Memory B cell (primary cell): ENCODE data around the gene UBE2QL1.

ENCODE experiments used
- ATAC-seq: fragments of 150-1000 bp; cut with Tn5 transposase; 2 replicates; pipeline ENCODE4 v1.10.0; 2021; ENCODE audit warnings: low read depth, mild to moderate bottlenecking, moderate library complexity
- DNase-seq, 2 donors: peaks; one replicate each; pipeline ENCODE4 v3.0.0; 2022; ENCODE audit warnings: low spot score in 2 of 2
- H3K27ac Mint-ChIP-seq: one replicate; pipeline ENCODE4 v1.8.0; 2022; ENCODE audit warnings: mild to moderate bottlenecking, moderate library complexity, mixed read lengths
- H3K27me3 Mint-ChIP-seq: one replicate; pipeline ENCODE4 v1.8.0; 2022; ENCODE audit warnings: mixed read lengths
- H3K36me3 Mint-ChIP-seq: one replicate; pipeline ENCODE4 v1.8.0; 2022; ENCODE audit warnings: mild to moderate bottlenecking, mixed read lengths
- H3K4me1 Mint-ChIP-seq: one replicate; pipeline ENCODE4 v1.8.0; 2022; ENCODE audit warnings: mixed read lengths
- H3K4me3 Mint-ChIP-seq: one replicate; pipeline ENCODE4 v1.8.0; 2022; ENCODE audit warnings: mild to moderate bottlenecking, moderate library complexity, mixed read lengths
- H3K9me3 Mint-ChIP-seq: one replicate; pipeline ENCODE4 v1.8.0; 2022; ENCODE audit warnings: mixed read lengths

The UBE2QL1 gene

DNA sequence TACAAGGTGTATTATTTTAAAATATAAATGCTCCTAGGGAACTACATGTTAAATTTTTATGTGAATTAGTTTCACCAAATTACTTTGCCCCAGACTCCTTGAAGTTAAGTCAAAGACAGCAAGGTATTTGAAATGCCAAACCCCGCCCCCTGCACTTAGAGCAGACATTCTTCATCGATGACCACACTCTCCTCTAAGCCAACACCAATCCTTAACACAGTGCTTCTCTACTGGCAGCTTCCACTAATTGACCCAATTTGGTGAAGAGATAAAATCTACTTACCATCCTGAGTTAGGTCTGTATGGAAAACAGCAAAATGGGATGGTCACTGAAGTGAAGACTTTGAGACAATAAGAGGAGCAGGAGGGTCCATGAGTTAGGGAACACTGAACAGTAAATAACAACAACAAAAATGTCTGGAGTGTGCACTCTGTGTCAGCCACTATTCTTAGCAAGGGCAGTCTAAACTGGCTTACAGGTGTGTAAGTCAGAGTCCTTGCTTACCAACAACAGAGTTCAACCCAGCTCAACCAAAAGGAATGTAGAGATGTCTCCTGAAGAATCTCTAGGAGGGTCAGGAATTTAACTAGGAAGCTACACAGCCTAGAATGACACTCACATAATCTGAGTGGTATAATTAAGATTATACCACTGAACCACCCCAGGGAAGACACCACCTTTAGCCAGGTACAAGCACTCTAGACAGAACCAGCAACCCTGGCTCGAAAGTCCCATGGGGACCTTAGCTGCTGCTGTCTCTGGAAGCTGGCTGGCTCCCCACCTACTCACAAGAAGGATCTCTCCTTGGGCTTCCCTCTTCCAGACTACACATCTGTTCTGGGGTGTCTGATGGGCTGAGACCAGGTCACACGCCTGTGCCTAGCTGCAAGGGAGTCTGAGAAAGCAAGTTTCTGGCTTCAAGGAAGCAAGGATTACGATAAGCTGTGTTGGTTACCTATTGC is 8.8 kb upstream of the UBE2QL1 start:
- no peak for ATAC-seq
- H3K27me3 Mint-ChIP-seq: peaks cover 8% of the 10 kb centered on the region

DNA sequence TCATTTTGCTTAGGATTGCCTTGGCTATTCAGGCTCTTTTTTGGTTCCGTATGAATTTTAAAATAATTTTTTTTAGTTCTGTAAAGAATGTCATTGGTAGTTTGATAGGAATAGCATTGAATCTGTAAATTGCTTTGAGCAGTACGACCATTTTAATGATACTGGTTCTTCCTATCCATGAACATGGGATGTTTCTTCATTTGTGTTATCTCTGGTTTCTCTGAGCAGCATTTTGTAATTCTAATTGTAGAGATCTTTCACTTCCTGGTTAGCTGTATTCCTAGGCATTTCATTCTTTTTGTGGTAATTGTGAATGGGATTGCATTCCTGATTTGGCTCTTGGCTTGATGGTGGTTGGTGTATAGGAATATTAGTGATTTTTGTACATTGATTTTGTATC is 6.3 kb upstream of the UBE2QL1 start:
- Mint-ChIP-seq H3K27ac (no peak overlapping the region), H3K27me3 (peaks cover 6% of the 10 kb centered on the region), H3K9me3 (peaks cover 7% of the 10 kb centered on the region), H3K4me1 (no peaks in the 10 kb centered on the region), H3K4me3 (no peak overlapping the region), H3K36me3 (peaks cover 2% of the 10 kb centered on the region)
- DNase-seq: no peak
- no peak for ATAC-seq

More for the DNA sequence above, 8.8 kb upstream of the UBE2QL1 start:
- no peak overlapping the region for H3K4me3 Mint-ChIP-seq
- no peak for DNase-seq
- H3K27ac Mint-ChIP-seq: no peak overlapping the region
- no peaks in the 10 kb centered on the region for H3K4me1 Mint-ChIP-seq
- H3K36me3 Mint-ChIP-seq: peaks cover 2% of the 10 kb centered on the region
- peaks cover 7% of the 10 kb centered on the region for H3K9me3 Mint-ChIP-seq

DNA sequence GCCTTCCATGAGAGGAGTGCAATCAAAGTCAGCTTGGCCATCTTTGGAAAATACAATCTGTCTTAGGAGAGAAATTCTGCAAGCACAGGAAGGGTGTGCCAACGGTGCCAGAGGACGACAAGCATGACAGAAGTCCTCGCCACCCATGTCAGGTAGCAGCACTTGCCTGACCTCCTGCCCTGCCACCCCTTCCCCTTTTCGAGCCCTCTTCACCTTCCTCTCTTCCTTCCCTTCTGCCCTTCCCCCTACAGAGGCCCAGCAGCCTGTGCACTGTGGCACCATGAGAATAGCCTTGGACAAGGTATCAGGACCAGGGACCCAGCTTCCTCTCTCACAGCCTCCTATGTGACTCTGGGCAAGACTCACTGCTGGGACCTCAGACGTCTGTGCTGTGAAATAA is 5.3 kb upstream of the UBE2QL1 start:
- no peak overlapping the region for H3K4me3 Mint-ChIP-seq
- no peaks in the 10 kb centered on the region for H3K4me1 Mint-ChIP-seq
- DNase-seq (no peak), ATAC-seq (no peak)
- peaks cover 2% of the 10 kb centered on the region for H3K27me3 Mint-ChIP-seq
- no peak overlapping the region for H3K27ac Mint-ChIP-seq
- peaks cover 6% of the 10 kb centered on the region for H3K9me3 Mint-ChIP-seq
- peaks cover 2% of the 10 kb centered on the region for H3K36me3 Mint-ChIP-seq

DNA sequence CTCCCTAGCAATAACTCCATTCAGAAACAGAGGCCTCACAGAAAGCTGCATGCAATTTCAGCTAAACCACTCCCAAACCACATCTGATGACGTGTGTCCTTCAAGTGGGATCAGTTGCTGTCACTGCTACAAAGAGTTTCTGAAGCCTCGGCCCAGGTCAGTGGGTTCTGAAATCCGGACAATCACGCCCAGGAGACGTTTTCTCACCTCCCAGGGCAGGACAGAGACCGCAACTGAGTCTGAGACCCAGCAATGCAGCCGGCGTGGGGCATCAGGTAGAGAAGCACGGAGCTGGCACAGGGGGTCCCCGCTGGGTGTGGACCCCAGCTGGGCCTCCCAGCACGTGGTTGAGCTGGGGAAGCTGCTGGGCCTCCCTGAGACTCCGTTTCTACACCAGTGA is 2.6 kb upstream of the UBE2QL1 start:
- Mint-ChIP-seq H3K36me3 (peaks cover 4% of the 10 kb centered on the region), H3K27me3 (peaks cover 16% of the 10 kb centered on the region), H3K27ac (no peak overlapping the region), H3K9me3 (no peaks in the 10 kb centered on the region), H3K4me1 (peaks cover 11% of the 10 kb centered on the region), H3K4me3 (no peak overlapping the region)
- no peak for ATAC-seq
- no peak for DNase-seq

DNA sequence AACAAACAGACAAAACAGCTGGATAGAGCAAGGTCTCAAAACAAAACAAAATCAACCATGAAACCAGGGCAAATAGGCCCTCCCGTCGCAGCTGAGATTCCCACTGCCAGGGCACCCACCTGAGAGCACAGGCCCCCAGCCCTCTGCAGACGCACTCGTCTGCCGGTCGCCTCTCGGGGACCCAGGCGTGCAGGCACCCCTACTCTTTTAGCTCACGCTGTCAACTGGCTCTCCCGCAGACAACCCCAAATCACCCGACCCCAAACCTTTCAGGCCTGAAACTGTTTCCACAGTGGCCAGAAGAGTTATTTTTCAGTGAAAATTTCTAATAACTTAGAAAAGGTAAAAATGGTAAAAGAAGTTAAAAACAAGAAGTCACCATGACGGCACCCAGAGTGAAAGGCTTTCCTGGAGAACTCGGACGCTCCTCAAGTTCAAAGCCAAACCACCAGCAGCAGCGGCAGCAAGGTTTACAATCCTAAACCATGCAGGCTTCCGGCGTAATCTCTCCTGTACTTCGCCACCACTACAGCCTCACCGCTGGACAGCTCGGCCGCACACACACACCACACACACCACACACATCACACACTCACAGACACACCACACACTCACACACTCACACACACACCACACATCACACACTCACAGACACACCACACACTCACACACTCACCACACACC is 1.9 kb upstream of the UBE2QL1 start:
- Mint-ChIP-seq H3K9me3 (no peaks in the 10 kb centered on the region), H3K4me3 (no peak overlapping the region)
- ATAC-seq: no peak

DNA sequence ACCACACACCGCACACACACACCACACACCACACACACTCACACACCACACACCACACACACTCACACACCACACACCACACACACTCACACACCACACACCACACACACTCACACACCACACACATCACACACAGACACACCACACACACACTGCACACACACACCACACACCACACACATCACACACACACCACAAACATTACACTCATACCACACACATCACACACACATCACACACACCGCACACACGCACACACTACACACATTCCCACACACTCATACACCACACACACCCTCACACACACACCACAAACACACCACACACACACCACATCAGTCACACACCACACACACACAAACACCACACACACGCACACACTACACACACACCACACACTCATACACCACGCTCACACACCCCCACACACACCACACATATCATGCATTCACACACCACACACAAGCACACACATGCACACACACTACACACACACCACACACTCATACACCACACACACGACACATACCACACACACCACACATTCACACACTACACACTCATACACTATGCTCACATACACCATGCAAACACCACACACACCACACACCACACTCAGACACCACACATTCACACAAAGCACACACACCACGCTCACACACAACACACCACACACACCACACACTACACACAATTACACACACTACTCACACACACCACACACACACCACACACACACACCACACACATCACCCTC is 1.1 kb upstream of the UBE2QL1 start:
- H3K4me1 Mint-ChIP-seq: peaks cover 11% of the 10 kb centered on the region
- H3K27ac Mint-ChIP-seq: no peak overlapping the region
- peaks cover 16% of the 10 kb centered on the region for H3K27me3 Mint-ChIP-seq
- no peak for DNase-seq
- ATAC-seq: no peak
- no peaks in the 10 kb centered on the region for H3K9me3 Mint-ChIP-seq
- peaks cover 4% of the 10 kb centered on the region for H3K36me3 Mint-ChIP-seq
- H3K4me3 Mint-ChIP-seq: no peak overlapping the region

More for the DNA sequence above, 1.9 kb upstream of the UBE2QL1 start:
- Mint-ChIP-seq H3K27me3 (peaks cover 16% of the 10 kb centered on the region), H3K4me1 (peaks cover 11% of the 10 kb centered on the region), H3K27ac (no peak overlapping the region), H3K36me3 (peaks cover 4% of the 10 kb centered on the region)
- no peak for DNase-seq

DNA sequence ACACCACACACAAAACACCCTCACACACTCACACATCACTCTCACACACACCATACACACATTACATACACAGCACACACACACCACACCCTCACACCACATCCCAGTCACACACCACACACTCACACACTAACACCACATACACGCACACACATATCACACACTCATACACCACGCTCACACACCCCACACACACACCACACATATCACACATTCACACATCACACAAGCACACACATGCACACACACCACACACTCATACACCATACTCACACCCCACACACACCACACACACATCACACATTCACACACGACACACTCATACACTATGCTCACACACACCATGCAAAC is 543 bp upstream of the UBE2QL1 start:
- H3K4me3 Mint-ChIP-seq: no peak overlapping the region
- peaks cover 11% of the 10 kb centered on the region for H3K4me1 Mint-ChIP-seq
- H3K36me3 Mint-ChIP-seq: peaks cover 4% of the 10 kb centered on the region
- peaks cover 16% of the 10 kb centered on the region for H3K27me3 Mint-ChIP-seq
- no peak for ATAC-seq
- no peak for DNase-seq
- H3K9me3 Mint-ChIP-seq: no peaks in the 10 kb centered on the region
- H3K27ac Mint-ChIP-seq: no peak overlapping the region

DNA sequence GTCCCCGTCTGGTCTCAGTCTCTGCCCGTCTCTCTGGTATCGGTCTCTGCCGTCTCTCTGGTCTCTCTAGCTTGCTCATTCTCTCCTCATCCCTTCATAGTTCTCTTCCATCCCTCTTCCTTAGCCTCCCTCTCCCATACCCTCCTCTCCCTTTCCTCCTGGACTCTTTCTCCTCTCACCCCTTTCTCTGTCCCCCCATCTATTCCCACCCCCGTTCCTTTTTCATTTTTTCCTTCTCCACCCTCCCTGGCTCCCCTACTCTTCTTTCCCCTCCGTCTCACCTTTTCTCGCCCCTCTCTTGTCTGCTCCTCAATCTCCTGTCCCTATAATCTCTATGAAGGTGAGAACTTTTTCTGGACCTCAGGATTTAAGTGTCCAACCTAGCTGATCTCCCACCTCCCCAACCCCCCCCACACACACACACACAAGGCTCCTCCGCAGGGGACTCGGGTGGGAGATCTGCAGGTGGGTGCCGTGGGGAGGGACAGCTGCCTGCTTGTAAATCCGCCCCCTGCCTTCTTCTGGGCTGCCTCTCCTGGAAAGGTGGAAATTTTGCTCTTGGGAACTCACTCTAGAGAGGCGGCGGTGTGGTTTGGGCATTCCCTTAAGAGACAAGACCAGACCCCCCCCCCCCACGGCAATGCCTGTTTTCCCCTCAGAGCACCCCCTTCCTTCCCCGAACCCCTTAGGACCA is 953 bp downstream of the UBE2QL1 start:
- Mint-ChIP-seq H3K4me1 (peaks cover 11% of the 10 kb centered on the region), H3K4me3 (peak overlapping the region; percentile 91), H3K36me3 (peaks cover 4% of the 10 kb centered on the region), H3K9me3 (no peaks in the 10 kb centered on the region), H3K27ac (peak overlapping the region; percentile 26), H3K27me3 (peaks cover 21% of the 10 kb centered on the region)
- DNase-seq (no peak), ATAC-seq (no peak)

GRCh38 chr5:6450319-6450833 is 1.7 kb downstream of the UBE2QL1 start:
- Mint-ChIP-seq H3K4me3 (peak overlapping the region; percentile 91), H3K27me3 (peaks cover 26% of the 10 kb centered on the region), H3K4me1 (peaks cover 11% of the 10 kb centered on the region), H3K36me3 (peaks cover 4% of the 10 kb centered on the region), H3K27ac (no peak overlapping the region), H3K9me3 (no peaks in the 10 kb centered on the region)
- no peak for ATAC-seq
- DNase-seq: no peak

DNA sequence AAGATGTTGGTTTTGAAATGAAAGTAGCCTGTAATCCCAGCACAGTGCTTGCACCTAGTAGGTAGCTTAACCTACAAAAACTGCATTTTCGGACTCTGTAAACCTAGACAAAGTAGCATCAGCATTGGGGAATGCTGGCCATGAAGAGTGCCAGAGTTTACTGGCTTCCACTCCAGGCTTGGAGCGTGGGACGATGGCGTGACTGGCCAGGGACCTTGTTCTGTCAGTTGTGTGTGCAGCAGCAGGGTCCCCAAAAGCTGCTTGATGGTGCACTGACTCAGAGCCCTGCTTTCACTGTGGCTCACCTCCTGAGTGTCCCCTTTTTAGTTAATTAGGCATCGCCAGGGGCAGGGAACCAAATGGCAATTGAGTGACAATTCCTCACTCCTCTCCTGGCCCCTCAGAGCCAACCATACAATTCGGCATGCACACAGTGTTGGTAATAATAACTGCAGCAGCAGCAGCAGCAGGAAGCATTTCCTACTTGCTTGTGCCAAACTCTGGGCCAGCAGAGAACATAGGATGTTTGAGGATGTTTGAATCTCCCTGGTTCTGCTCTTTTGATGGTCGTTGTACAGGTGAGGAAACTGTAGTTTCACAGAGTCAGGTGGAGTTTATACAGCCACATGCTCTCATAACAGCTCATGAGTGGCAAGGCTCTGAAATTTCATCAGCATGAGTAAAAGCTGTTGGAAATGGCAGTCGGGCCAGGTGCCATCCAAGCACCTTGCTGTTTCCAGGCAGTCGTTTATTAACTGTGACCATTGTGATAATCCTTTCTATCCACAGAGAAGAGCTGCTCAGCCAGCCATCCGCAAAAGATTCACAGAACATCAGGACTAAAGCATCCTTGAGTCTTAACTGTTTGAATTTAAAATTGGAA is 4.2 kb downstream of the UBE2QL1 start:
- Mint-ChIP-seq H3K4me3 (no peak overlapping the region), H3K27me3 (peaks cover 33% of the 10 kb centered on the region), H3K4me1 (peaks cover 11% of the 10 kb centered on the region), H3K27ac (no peak overlapping the region), H3K9me3 (no peaks in the 10 kb centered on the region), H3K36me3 (peaks cover 5% of the 10 kb centered on the region)
- ATAC-seq (no peak), DNase-seq (no peak)

DNA sequence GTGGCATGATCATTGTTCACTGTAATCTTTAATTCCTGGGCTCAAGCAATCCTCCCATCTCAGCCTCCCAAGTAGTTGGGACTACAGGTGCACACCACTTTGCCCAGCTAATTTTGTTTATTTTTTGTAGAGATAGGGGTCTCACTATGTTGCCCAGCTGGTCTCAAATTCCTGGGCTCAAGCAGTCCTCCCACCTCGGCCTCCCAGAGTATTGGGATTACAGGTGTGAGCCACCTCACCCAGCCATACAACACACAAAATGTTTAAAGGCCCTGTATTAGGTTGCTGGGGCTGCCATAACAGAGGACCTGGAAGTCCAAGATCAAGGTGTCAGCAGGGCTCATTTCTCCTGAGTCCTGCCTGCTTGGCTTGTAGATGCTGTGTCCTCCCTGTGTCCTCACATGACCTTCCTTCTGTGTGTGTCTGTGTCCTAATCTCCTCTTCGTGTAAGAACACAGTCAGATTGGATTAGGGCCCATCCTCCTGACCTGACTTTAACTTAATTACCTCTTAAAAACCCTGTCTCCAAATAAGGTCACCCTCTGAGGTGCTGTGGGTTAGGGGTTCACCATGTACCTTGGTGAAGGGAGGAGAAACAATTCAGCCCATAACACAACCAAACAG is 5.4 kb downstream of the UBE2QL1 start:
- DNase-seq: no peak
- no peak overlapping the region for H3K4me3 Mint-ChIP-seq
- H3K4me1 Mint-ChIP-seq: peaks cover 9% of the 10 kb centered on the region
- ATAC-seq: no peak
- no peaks in the 10 kb centered on the region for H3K9me3 Mint-ChIP-seq
- peaks cover 5% of the 10 kb centered on the region for H3K36me3 Mint-ChIP-seq
- peaks cover 31% of the 10 kb centered on the region for H3K27me3 Mint-ChIP-seq
- no peak overlapping the region for H3K27ac Mint-ChIP-seq

DNA sequence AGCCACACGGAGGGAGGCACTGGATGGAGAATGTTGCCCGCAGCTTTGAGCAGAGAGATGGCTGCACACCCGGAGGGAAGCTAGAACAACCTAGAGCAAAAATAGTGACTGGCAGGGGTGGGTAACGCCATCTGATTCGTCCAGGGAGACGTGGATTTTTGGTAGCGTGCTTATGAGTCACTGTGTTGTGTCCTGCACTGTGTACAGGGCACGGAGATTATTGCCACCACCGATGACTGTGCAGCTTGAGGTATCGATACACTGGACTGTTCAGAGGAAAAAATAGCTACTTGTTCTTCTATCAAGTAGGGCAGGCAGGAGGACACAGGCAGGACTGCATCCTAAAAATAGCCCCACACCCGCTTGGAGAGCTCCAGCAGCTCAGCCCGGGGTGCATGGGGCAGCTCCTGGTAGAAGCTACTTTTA is 6.0 kb downstream of the UBE2QL1 start:
- peaks cover 27% of the 10 kb centered on the region for H3K27me3 Mint-ChIP-seq
- H3K27ac Mint-ChIP-seq: no peak overlapping the region
- DNase-seq (no peak), ATAC-seq (no peak)
- no peak overlapping the region for H3K4me3 Mint-ChIP-seq
- H3K4me1 Mint-ChIP-seq: peaks cover 4% of the 10 kb centered on the region
- H3K9me3 Mint-ChIP-seq: no peaks in the 10 kb centered on the region
- H3K36me3 Mint-ChIP-seq: peaks cover 1% of the 10 kb centered on the region
